ENCODE data around the gene TCP11. TPM values are rescaled to one million over a fixed set of nuclear protein-coding genes. Genes with fewer than 3 reads are reported as not detected.

Gene TCP11
- total RNA-seq, 4 donors from 2014 or later, result not detected

- H3K36me3 ChIP-seq, result no peaks in the 10 kb centered on the region
- no peak overlapping the region for H3K27ac ChIP-seq
- peaks cover 0 to 3% (median 0%) of the 10 kb centered on the region in 4 donors for H3K4me1 ChIP-seq
- no peak for DNase-seq
- H3K4me3 ChIP-seq, result no peak overlapping the region
- no peaks in the 10 kb centered on the region for H3K9me3 ChIP-seq
- no peaks in the 10 kb centered on the region for H3K27me3 ChIP-seq
- TF ChIP-seq CTCF (IDR thresholded peaks at IDR 0.05), result no peak
- TF ChIP-seq POLR2A (IDR thresholded peaks at IDR 0.05), result no peak
These were observed 20.1 kb upstream of the TCP11 start for GRCh38 chr6:35161266-35161665.

DNA sequence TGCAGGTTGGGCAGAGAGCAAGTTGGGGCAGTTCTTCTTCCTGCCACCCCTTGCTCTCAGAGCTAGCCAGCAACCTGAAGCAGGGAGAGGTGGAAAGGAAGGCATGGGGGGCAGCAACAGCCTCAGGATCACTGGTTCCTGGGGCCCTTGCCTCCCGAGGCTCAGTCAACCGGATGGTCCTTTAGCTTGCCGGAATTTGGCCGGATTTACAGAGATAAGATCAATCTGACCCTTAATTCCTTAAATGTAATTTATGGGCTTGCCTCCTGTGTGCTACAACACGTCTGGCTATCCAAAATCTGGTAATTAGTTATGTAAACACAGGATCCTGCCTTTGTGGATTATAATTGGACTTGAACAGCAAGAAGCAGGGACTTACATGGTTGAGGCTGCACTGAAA, 19.5 kb upstream of the TCP11 start:
- no peaks in the 10 kb centered on the region for H3K36me3 ChIP-seq
- no peaks in the 10 kb centered on the region for H3K4me1 ChIP-seq
- no peak overlapping the region for H3K4me3 ChIP-seq
- H3K27me3 ChIP-seq, result no peaks in the 10 kb centered on the region
- no peaks in the 10 kb centered on the region for H3K9me3 ChIP-seq
- H3K27ac ChIP-seq, result no peak overlapping the region
- no peak for DNase-seq
- TF ChIP-seq CTCF (IDR thresholded peaks at IDR 0.05) (no peak), POLR2A (IDR thresholded peaks at IDR 0.05) (no peak)

DNA sequence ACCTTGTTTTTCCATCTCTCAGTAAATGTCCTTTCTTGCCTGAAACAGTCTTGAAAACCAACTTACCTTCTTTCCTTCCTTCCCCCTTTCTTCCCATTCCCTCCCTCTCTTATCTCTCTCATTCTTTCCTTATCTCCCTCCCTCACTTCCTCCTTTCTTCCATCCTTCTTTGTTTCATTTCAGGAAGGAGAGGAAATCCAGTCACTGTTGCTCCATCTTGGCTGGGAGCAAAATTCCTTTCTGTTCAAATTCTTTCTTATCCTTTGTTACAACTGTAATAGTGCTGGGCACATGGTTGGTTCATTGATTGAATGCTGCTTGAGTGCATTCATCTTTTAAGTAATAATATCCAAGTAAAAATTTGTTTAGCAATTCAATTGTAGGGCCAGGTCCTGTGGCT, 17.4 kb upstream of the TCP11 start:
- no peak overlapping the region for H3K27ac ChIP-seq
- H3K36me3 ChIP-seq, result no peaks in the 10 kb centered on the region
- DNase-seq, result no peak
- no peaks in the 10 kb centered on the region for H3K4me1 ChIP-seq
- no peaks in the 10 kb centered on the region for H3K9me3 ChIP-seq
- H3K27me3 ChIP-seq, result no peaks in the 10 kb centered on the region
- H3K4me3 ChIP-seq, result no peak overlapping the region
- TF ChIP-seq POLR2A (IDR thresholded peaks at IDR 0.05) (no peak), CTCF (IDR thresholded peaks at IDR 0.05) (no peak)

- no peaks in the 10 kb centered on the region for H3K9me3 ChIP-seq
- H3K4me1 ChIP-seq, result no peaks in the 10 kb centered on the region
- no peak for DNase-seq
- no peak overlapping the region for H3K27ac ChIP-seq
- H3K27me3 ChIP-seq, result no peaks in the 10 kb centered on the region
- no peak for TF ChIP-seq POLR2A (IDR thresholded peaks at IDR 0.05)
- no peak for TF ChIP-seq CTCF (IDR thresholded peaks at IDR 0.05)
- H3K36me3 ChIP-seq, result no peaks in the 10 kb centered on the region
- no peak overlapping the region for H3K4me3 ChIP-seq
These were observed 13.8 kb upstream of the TCP11 start for GRCh38 chr6:35154947-35155346.

GRCh38 chr6:35154262-35154661, 13.1 kb upstream of the TCP11 start:
- Histone ChIP-seq H3K9me3 (no peaks in the 10 kb centered on the region), H3K4me1 (no peaks in the 10 kb centered on the region), H3K36me3 (no peaks in the 10 kb centered on the region), H3K27ac (no peak overlapping the region), H3K27me3 (no peaks in the 10 kb centered on the region), H3K4me3 (no peak overlapping the region)
- no peak for TF ChIP-seq CTCF (IDR thresholded peaks at IDR 0.05)
- no peak for TF ChIP-seq POLR2A (IDR thresholded peaks at IDR 0.05)
- DNase-seq, result no peak

GRCh38 chr6:35152067-35152707, 11.0 kb upstream of the TCP11 start:
- H3K36me3 ChIP-seq, result no peaks in the 10 kb centered on the region

More at GRCh38 chr6:35152067-35152707, 11.0 kb upstream of the TCP11 start:
- Histone ChIP-seq H3K4me1 (no peaks in the 10 kb centered on the region), H3K9me3 (no peaks in the 10 kb centered on the region), H3K27ac (no peak overlapping the region), H3K4me3 (no peak overlapping the region), H3K27me3 (no peaks in the 10 kb centered on the region)
- DNase-seq, result no peak
- TF ChIP-seq POLR2A (IDR thresholded peaks at IDR 0.05) (no peak), CTCF (IDR thresholded peaks at IDR 0.05) (no peak)

Data from Peyer's patch (tissue), 4 donors.